ENCODE results near the gene CTBP1.

CTBP1 gene

DNA sequence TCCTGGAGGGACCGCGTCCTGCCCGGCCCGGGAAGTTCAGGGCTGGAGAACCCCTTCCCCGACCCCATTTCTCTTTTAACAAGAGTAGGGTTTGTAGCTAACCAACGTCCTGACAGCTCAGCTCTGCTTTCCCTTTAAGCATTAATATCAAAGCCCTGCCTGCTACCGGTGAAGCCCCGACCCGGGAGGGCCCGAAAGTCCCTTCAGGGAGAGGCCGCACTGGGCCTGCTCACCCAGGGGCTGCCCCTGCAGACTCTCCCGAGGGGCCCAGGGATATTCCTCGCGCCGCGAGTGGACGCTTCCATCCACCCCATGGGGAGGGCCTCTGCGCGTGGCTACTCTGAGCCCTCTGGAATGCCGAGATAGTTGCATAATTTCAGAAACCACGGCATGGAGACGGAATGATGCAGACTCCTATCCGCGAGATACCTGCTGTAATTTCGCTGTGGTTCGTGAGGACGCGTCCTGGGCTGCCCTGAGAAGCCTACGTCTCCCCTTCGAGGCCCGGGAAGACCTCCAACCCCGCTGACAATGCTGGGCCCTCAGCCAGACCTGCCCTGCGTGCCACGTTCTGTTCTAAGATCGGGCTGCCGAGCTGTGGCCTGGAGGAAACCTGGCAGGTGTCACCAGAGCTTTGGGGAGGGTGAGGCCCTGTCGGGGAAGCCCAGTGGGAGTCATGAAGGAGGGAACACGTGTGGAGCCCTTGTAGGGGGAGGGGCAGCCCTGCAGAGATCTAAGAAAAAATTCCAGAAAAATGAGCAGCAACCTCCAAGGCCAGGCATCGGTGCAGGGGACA lies 999 bp upstream of the CTBP1 start:
- peak; percentile 22 for DNase-seq (ENCODE audit: low read depth)

DNA sequence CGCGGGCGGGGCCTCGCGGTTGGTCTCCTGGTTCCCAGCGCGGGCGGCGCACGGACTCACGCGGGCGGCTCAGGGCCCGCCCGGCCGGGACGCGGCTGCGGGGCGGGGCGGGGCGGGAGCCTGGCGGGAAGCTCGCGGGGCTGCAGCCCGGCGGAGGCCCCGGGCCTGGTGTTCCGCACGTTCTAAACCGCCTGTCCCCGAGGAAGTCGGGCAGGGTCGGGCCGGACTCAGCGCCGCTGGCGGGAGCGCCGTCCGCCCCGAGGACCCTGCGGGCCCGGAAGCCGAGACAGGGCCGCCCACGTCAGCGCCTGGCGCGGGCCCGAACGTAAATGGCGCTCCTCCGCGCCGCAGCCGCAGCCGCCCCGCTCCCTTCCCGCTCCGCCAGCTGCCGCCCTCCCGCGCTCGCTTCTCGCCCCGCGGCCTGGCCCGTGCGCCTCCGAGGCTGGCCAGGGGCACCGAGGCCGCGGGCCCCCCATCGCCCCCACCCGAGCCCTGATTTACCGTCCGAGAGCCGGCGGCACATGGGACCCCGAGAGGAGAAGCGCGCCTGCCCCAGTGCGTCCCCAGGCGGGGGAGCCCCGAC lies 309 bp upstream of the CTBP1 start:
- peak; percentile 57 for DNase-seq (ENCODE audit: low read depth)

DNA sequence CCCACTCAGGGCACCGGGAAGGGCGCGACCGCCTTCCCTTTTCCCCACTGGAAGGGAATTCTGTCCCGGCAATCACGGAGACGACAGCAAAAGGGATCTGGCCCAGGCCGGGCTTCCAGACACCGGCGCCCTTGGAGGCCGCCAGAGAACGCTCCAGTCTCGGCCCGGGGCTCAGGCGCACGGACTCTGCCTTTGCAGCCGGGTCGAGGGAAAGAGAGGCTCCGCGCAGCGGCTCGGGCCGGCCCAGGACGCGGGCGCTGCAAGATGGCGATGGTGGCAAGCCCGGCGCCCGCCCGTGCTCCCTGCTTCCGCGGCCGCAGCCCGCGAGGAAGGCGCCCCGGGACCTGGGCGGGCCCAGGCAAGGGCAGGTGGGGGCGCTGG lies 1.1 kb downstream of the CTBP1 start:
- DNase-seq (ENCODE audit: low read depth), result peak; percentile 12

DNA sequence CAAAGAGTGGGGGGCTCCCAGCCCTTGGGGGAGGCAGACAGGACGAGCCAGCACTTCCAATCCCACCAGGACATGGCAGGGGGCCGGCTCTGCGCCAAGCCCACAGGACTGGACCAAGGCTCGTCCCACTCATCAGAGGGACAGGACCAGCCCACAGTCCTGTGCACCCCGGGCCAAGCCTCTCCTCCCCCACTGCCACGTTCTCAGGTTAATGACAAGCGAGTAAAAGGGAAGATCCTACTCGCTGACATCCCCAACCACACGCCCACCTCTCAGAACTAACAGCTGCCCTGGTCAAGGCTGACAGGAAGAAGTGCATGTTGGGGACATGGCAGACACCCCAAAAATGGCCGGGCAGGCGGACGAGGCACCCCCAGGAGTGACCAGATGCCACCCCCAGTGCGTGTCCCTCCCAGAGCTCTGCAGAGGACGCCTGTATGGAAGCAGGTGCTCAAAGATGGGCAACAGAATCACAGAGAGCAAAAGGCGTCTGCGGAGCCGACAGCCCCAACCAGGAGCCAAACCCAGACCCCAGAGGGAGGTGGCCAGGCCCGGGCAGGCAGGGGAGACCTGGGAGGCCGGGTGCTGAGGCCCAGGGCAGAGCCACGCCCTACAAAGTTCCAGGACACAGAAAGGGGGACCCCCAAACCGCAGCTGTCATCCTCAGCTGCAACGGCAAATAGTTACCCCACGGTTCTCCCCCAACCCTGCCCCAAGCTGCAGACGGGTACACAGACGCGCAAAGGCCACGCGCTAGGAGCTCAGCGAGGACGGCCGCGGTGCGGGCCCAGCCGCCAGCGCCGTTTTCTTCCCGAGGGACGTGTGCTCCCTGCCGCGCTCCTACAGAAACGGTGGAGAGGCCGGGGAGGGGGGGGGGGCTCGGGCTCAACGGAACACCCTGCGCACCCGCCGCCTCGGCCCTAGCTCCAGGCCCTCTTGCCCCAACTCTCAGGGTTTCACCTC lies 1.7 kb downstream of the CTBP1 start:
- no peak for DNase-seq (ENCODE audit: low read depth)

DNA sequence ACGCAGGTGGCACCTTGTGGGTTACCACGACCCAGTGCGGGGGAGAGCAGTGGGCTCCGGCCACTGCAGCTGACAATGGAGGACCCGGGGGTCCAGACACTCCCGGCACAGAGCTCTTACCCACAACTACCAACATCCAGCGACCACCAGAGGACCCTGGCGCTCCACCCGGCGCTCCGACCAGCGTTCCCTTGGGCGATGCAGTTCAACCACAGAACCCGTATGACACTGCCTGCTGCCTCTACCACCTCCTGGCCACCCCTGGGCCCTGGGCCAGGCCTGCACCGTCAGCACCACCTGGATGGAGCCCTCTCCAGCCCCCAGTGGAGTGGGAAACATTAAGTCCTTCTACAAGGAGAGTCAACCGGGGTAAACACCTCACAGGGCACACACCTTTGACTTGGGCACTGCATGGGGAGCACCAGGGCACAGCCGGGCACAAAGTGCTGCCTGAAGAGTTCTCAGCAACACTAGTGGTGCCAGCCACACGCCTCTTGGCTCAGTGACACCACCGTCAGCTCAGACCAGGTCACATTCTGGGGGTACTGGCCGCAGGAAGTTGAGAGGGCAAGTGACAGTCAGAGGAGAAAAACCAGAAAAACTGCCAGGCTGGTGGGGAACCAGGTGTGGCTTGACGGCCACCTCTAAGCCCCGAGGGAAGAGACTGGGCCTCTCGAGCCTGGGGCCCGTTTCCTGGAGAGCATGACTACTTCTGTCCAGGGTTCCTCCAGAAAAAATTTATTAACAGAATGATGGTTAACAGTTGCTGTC lies 2.6 kb downstream of the CTBP1 start:
- no peak for DNase-seq (ENCODE audit: low read depth)

DNA sequence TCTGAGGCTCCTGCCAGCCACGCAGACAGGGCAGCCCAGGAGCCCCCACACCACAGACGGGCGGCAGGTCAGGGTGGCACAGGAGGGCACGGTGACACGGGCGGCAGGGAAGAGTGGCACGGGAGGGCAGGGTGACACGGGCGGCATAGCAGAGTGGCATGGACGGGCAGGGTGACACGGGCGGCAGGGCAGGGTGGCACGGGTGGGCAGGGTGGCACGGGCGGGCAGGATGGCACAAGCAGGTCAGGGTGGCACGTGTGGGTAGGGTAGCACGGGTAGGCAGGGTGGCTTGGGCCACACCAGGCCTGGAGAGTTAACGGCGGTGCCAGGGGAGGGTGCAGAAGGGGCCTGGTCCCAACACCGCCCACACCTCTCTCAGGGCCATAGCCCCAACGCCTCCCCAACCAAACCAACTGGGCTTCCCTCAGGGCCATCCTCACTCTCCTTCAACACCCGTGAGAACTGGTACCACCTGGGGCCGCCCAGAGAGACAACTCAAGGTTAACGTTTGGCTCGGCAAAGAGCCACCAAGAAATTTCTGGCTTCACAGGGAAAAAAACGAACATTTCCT lies 3.4 kb downstream of the CTBP1 start:
- DNase-seq (ENCODE audit: low read depth), result no peak

DNA sequence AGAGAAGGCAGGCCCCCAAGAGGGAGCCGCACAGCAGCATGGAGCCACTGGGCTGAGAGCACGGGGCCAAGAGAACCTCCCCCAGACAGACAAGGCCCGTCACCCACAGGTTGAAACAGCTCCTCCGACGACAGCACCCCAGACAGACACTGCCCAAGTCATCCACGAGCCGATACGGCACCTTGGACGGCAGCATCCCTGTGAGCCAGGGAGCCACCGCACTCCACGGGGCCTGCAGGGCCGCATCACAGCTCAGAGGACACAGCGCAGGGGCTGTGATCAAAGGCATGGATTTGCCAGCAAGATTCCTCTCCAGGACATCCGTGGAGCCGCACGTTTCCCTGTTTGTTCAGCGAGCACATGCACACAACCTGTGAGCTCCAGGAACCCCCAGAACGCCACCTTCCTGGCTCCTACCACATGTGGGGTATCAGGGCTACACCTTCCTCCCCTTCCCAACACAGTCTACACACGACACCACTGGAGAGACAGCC lies 3.9 kb downstream of the CTBP1 start:
- DNase-seq (ENCODE audit: low read depth), result no peak

DNA sequence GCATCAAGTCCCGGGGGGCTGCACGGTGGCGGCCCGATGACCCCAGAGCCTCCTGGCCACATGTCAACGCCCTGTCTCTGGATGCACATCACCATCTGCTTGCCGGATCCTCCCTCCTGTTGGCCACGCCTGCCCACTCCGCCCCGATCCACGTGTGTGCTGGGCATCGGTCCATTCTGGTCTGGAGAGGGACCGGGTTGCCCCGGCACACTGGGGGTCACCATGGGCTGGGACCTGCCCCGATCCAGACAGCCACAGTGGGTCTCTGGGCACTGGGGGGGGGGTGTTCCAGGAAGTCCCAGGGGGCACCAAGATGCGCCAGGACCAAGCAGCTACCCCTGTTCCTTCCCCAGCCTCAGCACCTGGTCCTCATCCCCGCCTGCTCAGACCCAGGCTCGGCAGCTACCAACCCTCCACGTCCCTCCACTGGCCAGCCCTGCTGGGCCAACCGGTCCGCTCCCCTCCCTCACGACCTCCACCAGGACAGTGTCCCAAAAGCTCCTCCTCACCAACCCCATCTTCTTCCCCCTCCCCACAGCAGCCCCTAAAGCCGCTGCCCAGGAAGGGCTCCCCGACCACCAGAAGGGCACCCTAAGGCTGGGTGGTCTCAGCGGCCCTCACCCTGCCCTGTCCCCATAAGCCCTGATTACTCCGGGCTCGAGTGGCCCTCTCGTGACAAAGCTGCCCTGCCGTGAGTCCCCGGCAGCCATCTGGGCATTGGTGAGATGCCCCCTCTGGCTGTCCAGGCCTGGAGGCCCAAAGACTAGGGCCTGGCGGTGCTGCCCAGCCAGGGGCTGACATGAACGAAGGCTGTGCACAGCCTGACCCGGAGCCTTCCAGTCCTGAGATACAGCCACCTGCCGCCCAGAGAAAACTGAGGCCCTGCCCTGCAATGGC lies 4.6 kb downstream of the CTBP1 start:
- no peak for DNase-seq (ENCODE audit: low read depth)

DNA sequence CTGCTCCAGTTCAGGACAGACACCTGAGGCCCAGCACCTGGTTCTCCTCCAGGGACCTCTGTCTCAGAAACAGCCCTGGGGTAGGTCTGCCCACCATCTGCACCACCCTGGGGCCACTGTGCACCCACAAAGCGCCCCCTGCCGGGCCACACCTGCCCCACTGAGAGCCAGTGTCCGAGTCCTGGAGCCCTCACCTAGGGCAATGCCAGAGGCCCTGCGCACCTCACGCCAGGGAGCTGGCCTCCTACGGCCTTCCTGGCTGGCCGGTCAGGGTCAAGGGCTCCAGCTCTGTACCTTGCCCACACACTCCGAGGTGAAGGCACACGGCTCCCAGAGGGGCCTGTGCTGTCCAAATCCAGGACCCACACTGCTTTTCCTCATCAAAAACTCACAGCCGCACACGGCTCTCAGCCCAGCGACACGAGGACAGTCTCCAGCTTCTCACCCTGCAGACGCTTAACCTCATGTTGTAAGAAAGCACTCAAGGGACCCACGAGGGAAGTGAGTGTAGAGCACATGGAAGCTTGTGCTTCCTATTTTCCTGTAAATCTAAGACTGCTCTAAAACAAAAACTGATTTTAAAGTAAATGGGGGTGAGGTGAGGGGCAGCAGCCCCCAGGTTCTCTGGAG lies 5.4 kb downstream of the CTBP1 start:
- no peak for DNase-seq (ENCODE audit: low read depth)

DNA sequence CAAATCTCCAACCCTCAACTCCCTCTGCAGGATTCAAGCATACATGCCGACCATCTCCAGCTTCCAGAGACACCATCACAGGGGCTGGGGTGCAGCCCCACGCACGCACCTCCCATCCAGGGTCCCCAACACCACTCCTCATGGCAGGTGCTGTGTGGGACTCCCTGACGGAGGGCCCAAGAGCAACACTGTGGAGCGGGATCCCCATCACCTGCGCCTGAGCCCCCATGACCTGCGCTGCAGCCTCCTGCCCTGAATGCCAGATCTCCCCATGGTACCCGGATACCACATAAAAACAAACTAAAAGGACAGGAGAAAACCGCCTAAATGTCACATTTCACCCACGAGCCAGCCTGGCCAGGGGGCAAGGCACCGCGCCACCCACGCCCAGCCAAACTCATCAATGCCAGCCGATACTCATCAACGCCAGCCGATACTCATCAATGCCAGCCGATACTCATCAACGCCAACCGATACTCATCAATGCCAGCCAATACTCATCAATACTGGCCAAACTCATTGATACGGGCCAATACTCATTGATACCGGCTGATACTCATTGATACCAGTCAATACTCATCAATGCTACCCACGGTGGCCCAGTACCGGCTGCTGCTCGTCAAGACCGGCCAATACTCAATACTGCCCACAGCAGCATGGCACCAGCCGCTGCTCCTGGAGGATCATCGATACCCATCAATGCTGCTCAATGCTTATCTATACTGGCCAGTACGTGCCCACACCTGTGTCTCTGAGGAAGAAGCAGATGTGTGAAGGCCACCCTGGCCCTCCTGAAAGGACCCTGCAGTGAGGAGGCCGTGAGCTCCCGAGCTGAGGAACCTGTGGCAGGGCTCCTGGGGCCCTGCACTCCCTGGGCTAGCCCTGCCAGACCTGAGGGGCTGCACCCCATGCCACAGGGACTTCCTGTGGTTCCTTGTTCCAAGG lies 6.2 kb downstream of the CTBP1 start:
- DNase-seq (ENCODE audit: low read depth), result no peak

DNA sequence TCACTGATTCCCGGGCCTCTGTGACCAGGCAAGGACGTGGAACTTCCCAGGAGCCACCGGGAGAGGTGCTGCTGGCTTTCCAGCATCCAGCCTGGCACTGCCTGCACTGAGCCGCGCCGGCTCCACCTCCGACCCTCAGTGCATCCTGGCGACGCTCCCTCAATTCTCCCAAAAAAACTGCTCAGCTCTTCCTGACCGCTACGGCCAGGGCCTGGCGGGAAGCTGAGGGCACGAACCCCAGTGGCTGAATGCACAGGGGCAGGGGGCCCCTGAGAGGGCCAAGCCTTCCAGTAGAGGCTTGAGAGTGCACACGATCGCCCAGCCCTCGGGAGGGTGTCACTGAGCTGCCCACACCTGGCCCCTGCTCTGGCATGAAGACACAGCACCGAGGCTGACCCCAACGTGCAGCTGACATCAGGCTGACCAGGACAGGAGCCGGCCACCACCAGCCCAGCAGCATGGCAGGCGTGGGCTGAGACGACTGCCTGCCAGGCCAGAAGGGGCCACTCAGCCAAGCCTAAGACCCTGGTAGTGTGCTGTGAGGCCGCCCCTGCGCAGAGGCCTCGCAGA lies 6.9 kb downstream of the CTBP1 start:
- no peak for DNase-seq (ENCODE audit: low read depth)

DNA sequence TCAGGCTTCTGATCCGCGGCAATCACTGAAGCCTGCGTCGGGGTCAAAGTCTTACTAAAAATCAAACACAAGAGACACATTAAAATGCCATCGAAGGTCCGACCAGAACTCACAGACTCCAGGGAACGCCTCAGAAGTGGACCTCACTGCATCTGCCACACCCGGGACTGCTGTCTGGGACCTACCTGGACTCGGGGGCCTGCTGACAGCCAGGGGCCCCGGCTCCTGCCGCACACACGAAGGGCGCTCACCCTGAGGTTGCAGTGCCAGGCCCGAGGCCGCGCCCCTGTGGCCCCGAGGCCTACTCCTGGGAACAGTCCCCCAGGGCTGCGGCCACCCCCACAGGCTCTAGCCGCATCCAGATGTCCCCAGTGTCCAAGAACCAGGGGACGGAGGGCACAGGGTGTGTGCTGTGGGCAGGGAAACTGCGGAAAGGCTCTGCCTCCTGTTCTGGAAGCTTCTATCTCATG lies 7.4 kb downstream of the CTBP1 start:
- no peak for DNase-seq (ENCODE audit: low read depth)

DNA sequence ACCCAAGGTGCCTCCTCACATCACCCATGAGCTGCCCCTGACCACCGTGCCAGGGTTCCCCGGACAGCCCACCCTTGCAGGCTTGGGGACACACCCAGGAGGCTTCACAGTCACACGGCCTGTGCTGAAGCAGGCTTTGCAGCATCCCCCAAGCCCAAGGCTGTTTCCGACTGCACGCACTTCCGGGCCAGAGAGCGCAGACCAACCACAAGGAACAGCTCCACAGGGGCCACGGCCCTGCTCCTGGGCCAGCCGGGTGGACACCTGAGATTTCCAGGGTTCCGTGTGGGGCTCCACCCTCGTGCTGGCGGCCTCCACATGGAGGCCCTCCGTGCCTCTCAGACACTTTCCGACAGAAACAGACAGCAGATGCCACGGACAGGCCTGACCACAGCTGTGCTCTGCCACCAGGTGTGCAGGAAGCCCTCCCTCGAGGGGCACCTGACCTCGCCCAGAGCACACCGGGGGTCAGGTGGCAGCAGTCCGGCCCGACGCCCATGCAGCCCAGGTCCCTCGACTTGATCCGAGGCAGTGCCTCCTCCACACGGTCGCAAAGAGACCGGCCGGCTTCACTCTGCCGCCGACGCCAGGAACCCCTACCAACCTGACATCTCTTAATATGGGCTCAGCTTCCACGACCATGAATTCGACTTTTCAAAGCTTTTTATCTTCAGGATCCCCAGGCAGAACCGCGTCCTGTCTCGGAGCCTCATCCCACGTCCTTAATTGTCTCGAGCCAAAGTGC lies 8.0 kb downstream of the CTBP1 start:
- no peak for DNase-seq (ENCODE audit: low read depth)

DNA sequence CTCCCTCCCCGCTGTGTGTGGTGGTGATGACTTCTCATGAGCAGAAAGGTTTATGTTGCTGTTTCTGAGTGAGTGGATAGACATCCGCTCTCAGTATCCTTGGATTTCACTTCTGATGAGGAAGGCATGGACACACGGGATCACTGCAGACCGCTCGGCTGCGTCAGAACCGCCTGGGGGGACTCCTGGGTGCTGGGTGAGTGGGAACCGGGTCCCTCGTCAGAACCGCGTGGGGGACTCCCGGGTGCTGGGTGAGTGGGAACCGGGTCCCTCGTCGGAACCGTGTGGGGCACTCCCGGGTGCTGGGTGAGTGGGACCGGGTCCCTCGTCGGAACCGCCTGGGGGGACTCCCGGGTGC lies 9.0 kb downstream of the CTBP1 start:
- DNase-seq (ENCODE audit: low read depth), result no peak

DNA sequence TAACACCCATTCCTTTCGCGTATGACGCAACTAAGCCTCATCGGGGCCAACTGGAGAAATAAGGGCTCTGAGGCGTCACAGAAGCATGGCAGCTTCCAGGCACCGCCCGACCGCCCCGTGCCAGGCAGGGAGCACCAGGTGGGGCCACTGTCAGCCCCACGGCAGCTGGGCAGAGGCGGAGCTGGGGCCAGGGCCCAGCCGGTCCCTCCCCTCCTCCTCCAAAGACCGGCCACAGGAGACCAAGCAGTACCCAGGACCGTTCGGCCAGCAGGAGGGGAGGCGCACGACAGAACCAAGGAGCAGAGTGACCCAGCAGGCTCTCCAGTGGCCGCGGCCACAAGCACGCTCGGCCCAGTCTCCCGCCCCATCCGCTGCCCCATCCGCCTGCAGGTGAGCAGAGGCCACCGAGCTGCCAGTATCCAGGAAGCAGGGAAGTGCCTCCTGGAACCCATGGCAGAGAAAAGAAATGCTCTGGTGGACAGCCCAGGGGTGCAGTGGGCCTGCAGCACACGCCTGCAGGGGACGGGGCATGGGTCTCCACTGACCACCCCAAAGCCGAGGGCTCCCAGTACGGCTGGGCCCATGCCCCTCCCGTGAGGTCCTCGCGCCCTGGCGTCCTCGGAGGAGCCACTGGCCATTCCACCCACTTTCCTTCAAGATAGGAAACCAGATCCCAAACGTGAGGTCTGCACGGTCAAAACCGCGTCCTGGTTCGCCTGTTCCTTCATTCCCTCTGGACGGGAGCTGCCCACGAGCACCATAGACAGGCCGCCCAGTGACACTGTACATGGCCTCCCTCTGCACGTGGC lies 9.6 kb downstream of the CTBP1 start:
- no peak for DNase-seq (ENCODE audit: low read depth)

DNA sequence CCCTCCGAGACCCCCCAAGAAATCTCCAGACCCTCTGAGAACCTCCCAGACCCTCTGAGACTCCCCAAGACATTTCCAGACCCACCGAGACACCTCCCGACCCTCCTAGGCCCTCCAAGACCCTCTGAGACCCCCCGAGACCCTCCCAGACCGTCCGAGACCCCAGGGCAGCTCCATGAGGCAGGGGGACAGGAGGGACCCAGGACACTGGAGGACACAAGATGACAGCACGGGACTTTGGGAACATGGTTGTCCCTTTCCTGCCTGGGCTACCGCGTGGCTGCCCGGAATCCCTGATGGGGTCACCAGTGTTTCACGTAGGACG lies 10.3 kb downstream of the CTBP1 start:
- no peak for DNase-seq (ENCODE audit: low read depth)

Measured in stimulated activated CD8-positive, alpha-beta memory T cell treated with anti-CD3 and anti-CD28 coated beads, Interleukin-15, amount 100 ng/mL, for 1 hour (primary cell).